Measurements from ENCODE around the gene SMC2.

DNA sequence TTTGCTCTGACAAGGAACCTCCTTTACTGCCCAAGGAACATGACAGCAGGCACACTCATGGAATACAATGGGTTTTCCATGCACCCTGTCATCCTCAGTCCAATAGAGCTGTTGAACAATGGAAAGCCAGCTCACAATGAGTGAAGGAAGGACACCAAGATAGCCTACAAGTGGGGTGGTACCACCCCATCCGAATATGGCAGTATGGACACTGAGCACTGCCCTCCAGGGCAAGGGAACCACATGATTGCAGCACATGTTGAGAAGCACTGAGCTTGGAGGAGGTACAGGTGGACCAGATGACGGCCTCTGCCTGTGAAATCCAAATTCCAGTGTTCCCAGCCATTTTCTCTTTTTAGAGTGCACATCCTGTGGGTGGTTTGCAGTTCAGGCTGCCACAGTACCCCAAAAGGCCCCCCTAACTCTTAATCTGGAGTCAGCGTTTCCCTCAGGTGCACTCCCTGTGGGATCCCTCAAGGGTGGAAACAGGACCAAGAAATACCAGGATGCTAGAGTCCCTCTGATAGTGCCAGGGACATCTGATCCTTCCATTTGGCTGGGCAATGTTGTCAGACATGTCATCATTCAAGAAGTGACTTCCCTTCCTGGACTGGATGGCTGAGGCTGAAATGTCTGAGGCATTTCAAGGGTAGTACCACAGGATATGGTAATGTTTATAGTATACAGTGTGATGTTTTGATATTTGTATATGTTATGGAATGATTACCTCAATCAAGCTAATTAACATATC, 48.9 kb downstream of the SMC2 start:
- TF ChIP-seq, protein P1, sequence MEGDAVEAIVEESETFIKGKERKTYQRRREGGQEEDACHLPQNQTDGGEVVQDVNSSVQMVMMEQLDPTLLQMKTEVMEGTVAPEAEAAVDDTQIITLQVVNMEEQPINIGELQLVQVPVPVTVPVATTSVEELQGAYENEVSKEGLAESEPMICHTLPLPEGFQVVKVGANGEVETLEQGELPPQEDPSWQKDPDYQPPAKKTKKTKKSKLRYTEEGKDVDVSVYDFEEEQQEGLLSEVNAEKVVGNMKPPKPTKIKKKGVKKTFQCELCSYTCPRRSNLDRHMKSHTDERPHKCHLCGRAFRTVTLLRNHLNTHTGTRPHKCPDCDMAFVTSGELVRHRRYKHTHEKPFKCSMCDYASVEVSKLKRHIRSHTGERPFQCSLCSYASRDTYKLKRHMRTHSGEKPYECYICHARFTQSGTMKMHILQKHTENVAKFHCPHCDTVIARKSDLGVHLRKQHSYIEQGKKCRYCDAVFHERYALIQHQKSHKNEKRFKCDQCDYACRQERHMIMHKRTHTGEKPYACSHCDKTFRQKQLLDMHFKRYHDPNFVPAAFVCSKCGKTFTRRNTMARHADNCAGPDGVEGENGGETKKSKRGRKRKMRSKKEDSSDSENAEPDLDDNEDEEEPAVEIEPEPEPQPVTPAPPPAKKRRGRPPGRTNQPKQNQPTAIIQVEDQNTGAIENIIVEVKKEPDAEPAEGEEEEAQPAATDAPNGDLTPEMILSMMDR (conservative IDR thresholded peaks at IDR 0.05), result no peak
- no peak for TF ChIP-seq ZFX (IDR thresholded peaks at IDR 0.05)

Measured in C4-2B (cell line).